ENCODE data around the gene SUPV3L1.

The SUPV3L1 gene

GRCh38 chr10:69209787-69210484, 29.9 kb downstream of the SUPV3L1 start:
- H3K9ac ChIP-seq (ENCODE audit: low read depth, low read length) = no peak overlapping the region
- H3K27me3 ChIP-seq (ENCODE audit: control insufficient read depth, insufficient read depth, low read length) = no peaks in the 10 kb centered on the region
- no peaks in the 10 kb centered on the region for H3K4me1 ChIP-seq (ENCODE audit: control insufficient read depth, insufficient read depth, low read length)
- no peaks in the 10 kb centered on the region for H3K9me3 ChIP-seq (ENCODE audit: control insufficient read depth, insufficient read depth, low read length)
- H3K4me3 ChIP-seq (ENCODE audit: low read depth, low read length) = no peak overlapping the region
- peaks cover 10% of the 10 kb centered on the region for H3K36me3 ChIP-seq (ENCODE audit: control insufficient read depth, insufficient read depth, low read length)

DNA sequence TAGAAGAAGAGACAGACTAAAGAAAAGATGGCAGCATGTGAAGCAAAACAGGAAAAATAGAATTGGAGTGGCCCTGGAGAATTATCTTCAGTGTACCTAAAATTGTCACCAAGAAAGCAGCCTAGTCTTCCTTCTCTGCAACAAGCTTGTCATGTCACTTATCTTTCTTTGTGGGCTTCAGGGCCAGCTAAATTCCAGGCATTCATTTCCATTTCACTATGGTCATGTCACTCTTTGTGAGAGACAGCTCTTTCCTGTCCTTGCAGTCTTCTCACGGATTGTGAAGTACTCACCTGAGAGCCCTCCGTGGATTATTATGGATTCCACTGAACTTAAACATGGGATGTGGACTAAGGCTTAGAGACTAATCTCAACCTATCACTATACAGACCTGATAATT, 31.1 kb downstream of the SUPV3L1 start:
- Histone ChIP-seq H3K27me3 (ENCODE audit: control insufficient read depth, insufficient read depth, low read length) (no peaks in the 10 kb centered on the region), H3K9ac (ENCODE audit: low read depth, low read length) (no peak overlapping the region), H3K9me3 (ENCODE audit: control insufficient read depth, insufficient read depth, low read length) (no peaks in the 10 kb centered on the region), H3K36me3 (ENCODE audit: control insufficient read depth, insufficient read depth, low read length) (peaks cover 8% of the 10 kb centered on the region), H3K4me3 (ENCODE audit: low read depth, low read length) (no peak overlapping the region), H3K4me1 (ENCODE audit: control insufficient read depth, insufficient read depth, low read length) (no peaks in the 10 kb centered on the region)

DNA sequence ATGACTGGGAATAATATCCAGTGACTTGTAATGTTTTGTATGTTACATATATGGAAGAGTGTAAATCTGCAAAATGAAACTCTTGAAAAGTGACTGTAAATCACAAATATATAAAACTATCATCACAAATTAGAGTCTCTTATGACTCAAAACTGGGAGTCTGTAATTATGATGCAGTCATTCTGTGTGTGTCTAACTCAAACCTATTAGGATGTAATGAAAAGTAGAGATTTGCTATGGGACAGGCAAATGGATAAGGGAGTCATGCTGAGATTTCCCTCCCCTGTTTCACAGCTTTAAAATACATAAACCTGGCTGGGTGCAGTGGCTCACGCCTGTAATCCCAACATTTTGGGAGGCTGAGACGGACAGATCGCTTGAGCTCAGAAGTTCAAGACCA, 31.5 kb downstream of the SUPV3L1 start:
- no peaks in the 10 kb centered on the region for H3K4me1 ChIP-seq (ENCODE audit: control insufficient read depth, insufficient read depth, low read length)
- H3K9me3 ChIP-seq (ENCODE audit: control insufficient read depth, insufficient read depth, low read length) = no peaks in the 10 kb centered on the region
- no peaks in the 10 kb centered on the region for H3K27me3 ChIP-seq (ENCODE audit: control insufficient read depth, insufficient read depth, low read length)
- H3K36me3 ChIP-seq (ENCODE audit: control insufficient read depth, insufficient read depth, low read length) = peaks cover 8% of the 10 kb centered on the region
- no peak overlapping the region for H3K9ac ChIP-seq (ENCODE audit: low read depth, low read length)
- H3K4me3 ChIP-seq (ENCODE audit: low read depth, low read length) = no peak overlapping the region

DNA sequence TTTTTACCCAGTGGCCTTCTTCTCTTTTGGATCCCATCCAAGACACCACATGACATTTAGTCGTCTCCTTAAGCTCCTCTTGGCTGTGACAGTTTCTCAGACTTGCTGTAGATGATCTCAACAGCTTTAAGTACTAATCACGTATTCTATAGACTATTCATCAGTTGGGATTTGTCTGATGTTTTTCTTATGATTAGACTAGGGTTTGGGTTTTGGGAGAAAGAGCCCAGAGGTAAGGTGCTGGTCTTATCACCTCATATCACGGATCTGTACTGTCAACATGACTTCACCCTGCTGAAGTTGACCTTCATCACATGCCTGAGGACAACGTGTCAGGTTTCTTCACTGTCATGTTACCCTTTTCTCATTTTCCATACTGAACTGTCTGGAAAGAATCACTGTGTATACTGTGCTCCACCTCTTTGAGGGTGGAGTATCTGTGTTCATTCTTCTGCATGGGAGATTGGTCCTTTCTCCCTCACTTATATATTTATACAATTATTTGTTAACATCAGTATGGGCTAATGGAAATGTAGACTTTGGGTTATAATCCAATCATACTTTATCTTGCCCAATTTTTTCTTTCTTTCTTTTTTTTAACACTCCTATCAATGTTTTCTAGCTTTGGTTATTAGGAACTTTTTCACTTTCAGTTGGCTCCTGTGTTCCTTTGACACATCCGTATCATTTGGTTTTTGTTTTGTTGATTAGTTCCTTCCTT, 33.7 kb downstream of the SUPV3L1 start:
- Histone ChIP-seq H3K27me3 (ENCODE audit: control insufficient read depth, insufficient read depth, low read length) (no peaks in the 10 kb centered on the region), H3K9ac (ENCODE audit: low read depth, low read length) (no peak overlapping the region), H3K4me1 (ENCODE audit: control insufficient read depth, insufficient read depth, low read length) (no peaks in the 10 kb centered on the region), H3K9me3 (ENCODE audit: control insufficient read depth, insufficient read depth, low read length) (no peaks in the 10 kb centered on the region), H3K4me3 (ENCODE audit: low read depth, low read length) (no peak overlapping the region), H3K36me3 (ENCODE audit: control insufficient read depth, insufficient read depth, low read length) (no peaks in the 10 kb centered on the region)

- Histone ChIP-seq H3K27me3 (ENCODE audit: control insufficient read depth, insufficient read depth, low read length) (no peaks in the 10 kb centered on the region), H3K4me3 (ENCODE audit: low read depth, low read length) (no peak overlapping the region), H3K36me3 (ENCODE audit: control insufficient read depth, insufficient read depth, low read length) (no peaks in the 10 kb centered on the region), H3K9ac (ENCODE audit: low read depth, low read length) (no peak overlapping the region), H3K4me1 (ENCODE audit: control insufficient read depth, insufficient read depth, low read length) (no peaks in the 10 kb centered on the region), H3K9me3 (ENCODE audit: control insufficient read depth, insufficient read depth, low read length) (no peaks in the 10 kb centered on the region)
Observed at GRCh38 chr10:69214666-69215131, 34.7 kb downstream of the SUPV3L1 start.

GRCh38 chr10:69215405-69216171, 35.6 kb downstream of the SUPV3L1 start:
- Histone ChIP-seq H3K4me3 (ENCODE audit: low read depth, low read length) (no peak overlapping the region), H3K27me3 (ENCODE audit: control insufficient read depth, insufficient read depth, low read length) (no peaks in the 10 kb centered on the region), H3K9ac (ENCODE audit: low read depth, low read length) (no peak overlapping the region), H3K9me3 (ENCODE audit: control insufficient read depth, insufficient read depth, low read length) (no peaks in the 10 kb centered on the region), H3K4me1 (ENCODE audit: control insufficient read depth, insufficient read depth, low read length) (no peaks in the 10 kb centered on the region), H3K36me3 (ENCODE audit: control insufficient read depth, insufficient read depth, low read length) (no peaks in the 10 kb centered on the region)

- no peaks in the 10 kb centered on the region for H3K4me1 ChIP-seq (ENCODE audit: control insufficient read depth, insufficient read depth, low read length)
- H3K9ac ChIP-seq (ENCODE audit: low read depth, low read length) = no peak overlapping the region
- H3K27me3 ChIP-seq (ENCODE audit: control insufficient read depth, insufficient read depth, low read length) = no peaks in the 10 kb centered on the region
Observed at GRCh38 chr10:69216577-69217118, 36.6 kb downstream of the SUPV3L1 start.

GRCh38 chr10:69217119-69217754, 37.2 kb downstream of the SUPV3L1 start:
- no peaks in the 10 kb centered on the region for H3K4me1 ChIP-seq (ENCODE audit: control insufficient read depth, insufficient read depth, low read length)
- no peak overlapping the region for H3K4me3 ChIP-seq (ENCODE audit: low read depth, low read length)
- H3K9me3 ChIP-seq (ENCODE audit: control insufficient read depth, insufficient read depth, low read length) = no peaks in the 10 kb centered on the region
- no peaks in the 10 kb centered on the region for H3K27me3 ChIP-seq (ENCODE audit: control insufficient read depth, insufficient read depth, low read length)
- H3K36me3 ChIP-seq (ENCODE audit: control insufficient read depth, insufficient read depth, low read length) = no peaks in the 10 kb centered on the region
- H3K9ac ChIP-seq (ENCODE audit: low read depth, low read length) = no peak overlapping the region

More at GRCh38 chr10:69216577-69217118, 36.6 kb downstream of the SUPV3L1 start:
- no peaks in the 10 kb centered on the region for H3K36me3 ChIP-seq (ENCODE audit: control insufficient read depth, insufficient read depth, low read length)
- no peak overlapping the region for H3K4me3 ChIP-seq (ENCODE audit: low read depth, low read length)
- no peaks in the 10 kb centered on the region for H3K9me3 ChIP-seq (ENCODE audit: control insufficient read depth, insufficient read depth, low read length)

GRCh38 chr10:69218831-69219230, 38.8 kb downstream of the SUPV3L1 start:
- Histone ChIP-seq H3K4me1 (ENCODE audit: control insufficient read depth, insufficient read depth, low read length) (peaks cover 4% of the 10 kb centered on the region), H3K9ac (ENCODE audit: low read depth, low read length) (no peak overlapping the region), H3K4me3 (ENCODE audit: low read depth, low read length) (no peak overlapping the region), H3K36me3 (ENCODE audit: control insufficient read depth, insufficient read depth, low read length) (no peaks in the 10 kb centered on the region), H3K9me3 (ENCODE audit: control insufficient read depth, insufficient read depth, low read length) (no peaks in the 10 kb centered on the region), H3K27me3 (ENCODE audit: control insufficient read depth, insufficient read depth, low read length) (no peaks in the 10 kb centered on the region)

DNA sequence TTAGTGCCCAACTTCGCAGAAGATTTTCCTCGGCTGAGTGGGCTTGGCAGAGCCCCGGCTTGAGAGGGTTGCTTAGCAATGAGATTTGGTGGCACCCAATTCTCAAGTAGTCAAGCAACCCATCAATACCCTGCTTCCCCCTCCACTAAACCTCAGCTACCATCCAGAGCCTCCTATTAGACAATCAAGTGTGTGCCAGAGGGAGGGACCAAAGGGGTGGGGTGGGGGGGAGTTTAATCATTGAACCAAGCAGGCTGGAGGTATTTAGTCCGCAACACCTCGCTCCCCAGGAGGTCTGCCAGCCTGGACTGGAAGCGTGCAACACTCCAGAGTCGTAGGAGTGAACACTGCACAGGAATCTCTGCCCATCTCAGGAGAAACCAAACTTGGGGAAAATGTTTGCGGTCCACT, 40.0 kb downstream of the SUPV3L1 start, which contains the start of gene HKDC1:
Gene HKDC1, plus strand, starts transcription at position 292 of the 411 bp plus-strand sequence. Its CDS starts 104 bp downstream, at position 396.
- Histone ChIP-seq H3K27me3 (ENCODE audit: control insufficient read depth, insufficient read depth, low read length) (no peaks in the 10 kb centered on the region), H3K36me3 (ENCODE audit: control insufficient read depth, insufficient read depth, low read length) (no peaks in the 10 kb centered on the region), H3K4me1 (ENCODE audit: control insufficient read depth, insufficient read depth, low read length) (peaks cover 4% of the 10 kb centered on the region), H3K9me3 (ENCODE audit: control insufficient read depth, insufficient read depth, low read length) (no peaks in the 10 kb centered on the region), H3K4me3 (ENCODE audit: low read depth, low read length) (no peak within 1 kb of the TSS), H3K9ac (ENCODE audit: low read depth, low read length) (no peak within 1 kb of the TSS)

GRCh38 chr10:69220507-69220906, 40.5 kb downstream of the SUPV3L1 start:
- Histone ChIP-seq H3K4me1 (ENCODE audit: control insufficient read depth, insufficient read depth, low read length) (peaks cover 4% of the 10 kb centered on the region), H3K36me3 (ENCODE audit: control insufficient read depth, insufficient read depth, low read length) (no peaks in the 10 kb centered on the region), H3K4me3 (ENCODE audit: low read depth, low read length) (no peak overlapping the region), H3K9me3 (ENCODE audit: control insufficient read depth, insufficient read depth, low read length) (no peaks in the 10 kb centered on the region), H3K27me3 (ENCODE audit: control insufficient read depth, insufficient read depth, low read length) (no peaks in the 10 kb centered on the region), H3K9ac (ENCODE audit: low read depth, low read length) (no peak overlapping the region)

All from iPS-15b (cell line).